Esophagus muscularis mucosa (tissue), 3 donors: ENCODE measurements around the gene FANCC.

Source experiments
- POLR2A ChIP-seq: fragments of 450-650 bp; IDR thresholded peaks from one replicate; pipeline ENCODE4 v1.6.1; 2017; ENCODE audit warnings: antibody characterized with exemption, moderate library complexity, mild to moderate bottlenecking, low read depth
- TF ChIP-seq, protein P1 (sequence below), 3 experiments: fragments of 200-600 bp in 2 of 3; fragments of 450-650 bp in 1 of 3; sonication (generic) in 2 of 3; IDR thresholded peaks; one replicate each; pipeline ENCODE4 v1.5.1; 2017 to 2019; ENCODE audit warnings: antibody characterized with exemption in 3 of 3, mild to moderate bottlenecking in 2 of 3, moderate library complexity in 1 of 3

DNA sequence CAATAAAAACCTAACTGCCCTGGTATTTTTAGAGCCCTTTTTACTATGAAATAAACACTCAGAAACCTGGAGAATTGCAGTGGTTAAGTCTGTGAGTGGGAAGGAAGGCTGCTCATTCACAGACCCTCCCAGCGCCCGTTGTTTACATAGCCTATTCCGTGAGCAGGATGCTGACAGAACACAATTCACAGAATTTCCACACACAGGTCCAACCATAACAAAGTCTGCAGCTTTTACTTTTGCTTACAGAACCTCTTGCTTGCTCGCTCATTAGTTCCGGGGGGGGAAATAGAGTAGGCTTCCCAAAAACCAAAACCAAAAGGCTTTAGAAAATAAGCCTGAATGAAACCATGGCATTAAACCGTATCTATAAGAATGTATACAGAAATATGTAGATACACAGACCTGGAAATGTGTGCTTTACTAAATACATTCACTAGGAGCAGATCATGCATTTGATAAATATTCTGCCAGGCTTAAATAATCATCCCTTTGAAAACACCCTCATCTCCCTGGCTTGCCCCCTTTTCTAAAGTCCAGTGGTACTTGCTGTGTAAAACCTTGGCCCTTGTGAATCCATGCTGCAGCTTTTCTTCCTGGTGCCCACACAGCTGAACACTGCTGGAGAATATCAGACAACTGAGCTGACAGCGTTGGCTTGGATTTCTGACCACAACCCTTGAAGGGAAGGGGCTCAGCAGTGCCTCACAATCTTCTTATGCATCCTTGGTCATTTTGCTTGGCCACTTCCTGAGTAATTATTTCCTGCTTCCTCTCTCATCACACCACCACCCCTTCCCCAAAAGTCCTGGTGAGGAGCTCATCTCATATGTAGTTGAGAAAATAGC lies 128.0 kb downstream of the FANCC start:
- TF ChIP-seq, protein P1, sequence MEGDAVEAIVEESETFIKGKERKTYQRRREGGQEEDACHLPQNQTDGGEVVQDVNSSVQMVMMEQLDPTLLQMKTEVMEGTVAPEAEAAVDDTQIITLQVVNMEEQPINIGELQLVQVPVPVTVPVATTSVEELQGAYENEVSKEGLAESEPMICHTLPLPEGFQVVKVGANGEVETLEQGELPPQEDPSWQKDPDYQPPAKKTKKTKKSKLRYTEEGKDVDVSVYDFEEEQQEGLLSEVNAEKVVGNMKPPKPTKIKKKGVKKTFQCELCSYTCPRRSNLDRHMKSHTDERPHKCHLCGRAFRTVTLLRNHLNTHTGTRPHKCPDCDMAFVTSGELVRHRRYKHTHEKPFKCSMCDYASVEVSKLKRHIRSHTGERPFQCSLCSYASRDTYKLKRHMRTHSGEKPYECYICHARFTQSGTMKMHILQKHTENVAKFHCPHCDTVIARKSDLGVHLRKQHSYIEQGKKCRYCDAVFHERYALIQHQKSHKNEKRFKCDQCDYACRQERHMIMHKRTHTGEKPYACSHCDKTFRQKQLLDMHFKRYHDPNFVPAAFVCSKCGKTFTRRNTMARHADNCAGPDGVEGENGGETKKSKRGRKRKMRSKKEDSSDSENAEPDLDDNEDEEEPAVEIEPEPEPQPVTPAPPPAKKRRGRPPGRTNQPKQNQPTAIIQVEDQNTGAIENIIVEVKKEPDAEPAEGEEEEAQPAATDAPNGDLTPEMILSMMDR (IDR thresholded peaks at IDR 0.05) = no peak
- no peak for TF ChIP-seq POLR2A
